GM18873 (cell line): ENCODE data around the gene NKTR.
"Not testable (repeated sequence)": the region's sequence is repeated elsewhere in the genome, so short reads cannot be mapped to it uniquely, and the experiment has no call there.

ENCODE experiments used
- ATAC-seq: cut with Tn5 transposase; IDR thresholded peaks from one replicate; pipeline ENCODE4 v1.9.1; 2021; ENCODE audit warnings: mild to moderate bottlenecking, moderate library complexity, moderate number of reproducible peaks; ENCODE audit not compliant: unreplicated experiment, low FRiP score

NKTR gene

GRCh38 chr3:42593635-42594034, 6.9 kb upstream of the NKTR start:
- ATAC-seq = no peak

GRCh38 chr3:42595682-42596081, 4.8 kb upstream of the NKTR start:
- no peak for ATAC-seq

GRCh38 chr3:42597098-42597497, 3.4 kb upstream of the NKTR start:
- not testable (repeated sequence) for ATAC-seq

- ATAC-seq = peak; percentile 13
Observed at GRCh38 chr3:42600958-42601675, 631 bp downstream of the NKTR start.

GRCh38 chr3:42601896-42602581, 1.6 kb downstream of the NKTR start:
- ATAC-seq = no peak

GRCh38 chr3:42602961-42603360, 2.5 kb downstream of the NKTR start:
- ATAC-seq = no peak

- no peak for ATAC-seq
Observed at GRCh38 chr3:42605546-42606173, 5.2 kb downstream of the NKTR start.

- no peak for ATAC-seq
Observed at GRCh38 chr3:42608581-42608980, 8.1 kb downstream of the NKTR start.

- ATAC-seq = no peak
Observed at GRCh38 chr3:42610976-42611375, 10.5 kb downstream of the NKTR start.

- no peak for ATAC-seq
Observed at GRCh38 chr3:42612217-42612616, 11.7 kb downstream of the NKTR start.

- peak; percentile 70 for ATAC-seq
Observed at GRCh38 chr3:42612928-42613327, 12.4 kb downstream of the NKTR start.

GRCh38 chr3:42613462-42613861, 13.0 kb downstream of the NKTR start:
- ATAC-seq = no peak

GRCh38 chr3:42631620-42632019, 31.1 kb downstream of the NKTR start:
- no peak for ATAC-seq

GRCh38 chr3:42632146-42632545, 31.7 kb downstream of the NKTR start:
- no peak for ATAC-seq

- ATAC-seq = no peak
Observed at GRCh38 chr3:42633544-42633943, 33.1 kb downstream of the NKTR start.

- ATAC-seq = no peak
Observed at GRCh38 chr3:42635111-42635510, 34.6 kb downstream of the NKTR start.

- no peak for ATAC-seq
Observed at GRCh38 chr3:42637001-42637400, 36.5 kb downstream of the NKTR start.

GRCh38 chr3:42638339-42638842, 37.9 kb downstream of the NKTR start:
- ATAC-seq = no peak

- ATAC-seq = no peak
Observed at GRCh38 chr3:42639192-42639591, 38.7 kb downstream of the NKTR start.

- no peak for ATAC-seq
Observed at GRCh38 chr3:42640129-42640528, 39.6 kb downstream of the NKTR start.

GRCh38 chr3:42640771-42641370, 40.4 kb downstream of the NKTR start:
- no peak for ATAC-seq
